Activated naive CD4-positive, alpha-beta T cell treated with anti-CD3 and anti-CD28 coated beads for 36 hours (primary cell): ENCODE measurements around the gene KLHL10. TPM values are rescaled to one million over a fixed set of nuclear protein-coding genes. Genes with fewer than 3 reads are reported as not detected.

Experiments used
- CTCF ChIA-PET: fragments of 350-600 bp; sonication (Branson Sonifier 250); formaldehyde crosslinking; loops from one replicate; lab custom pipeline; 2021; ENCODE audit warnings: antibody characterized with exemption; lab: Charles Lee
- DNase-seq: peaks from one replicate; pipeline ENCODE4 v3.0.0-alpha.2; 2020
- H3K27ac Mint-ChIP-seq: one replicate; pipeline ENCODE4 v1.8.0; 2021; ENCODE audit warnings: mild to moderate bottlenecking, mixed read lengths
- H3K27me3 Mint-ChIP-seq: one replicate; pipeline ENCODE4 v1.8.0; 2021; ENCODE audit warnings: low read depth, mixed read lengths
- H3K36me3 Mint-ChIP-seq: one replicate; pipeline ENCODE4 v1.8.0; 2021; ENCODE audit warnings: low read depth, mixed read lengths
- H3K4me1 Mint-ChIP-seq: one replicate; pipeline ENCODE4 v1.8.0; 2021; ENCODE audit warnings: low read depth, mixed read lengths
- H3K4me3 Mint-ChIP-seq: one replicate; pipeline ENCODE4 v1.8.0; 2021; ENCODE audit warnings: mild to moderate bottlenecking, moderate library complexity, mixed read lengths
- H3K9me3 Mint-ChIP-seq: one replicate; pipeline ENCODE4 v1.8.0; 2021; ENCODE audit warnings: mixed read lengths
- intact Hi-C: fragments of 100-400 bp; cut with micrococcal nuclease; formaldehyde crosslinking; loops from one replicate; pipeline ENCODE4 v1.15.1; 2023
- total RNA-seq, 2 experiments: library from RNA; stranded (reverse); gene quantifications; one replicate each; pipeline ENCODE4 v1.2.3, GENCODE V29; 2021

KLHL10 gene
- total RNA-seq, 2 experiments from 2014 or later, result not detected

DNA sequence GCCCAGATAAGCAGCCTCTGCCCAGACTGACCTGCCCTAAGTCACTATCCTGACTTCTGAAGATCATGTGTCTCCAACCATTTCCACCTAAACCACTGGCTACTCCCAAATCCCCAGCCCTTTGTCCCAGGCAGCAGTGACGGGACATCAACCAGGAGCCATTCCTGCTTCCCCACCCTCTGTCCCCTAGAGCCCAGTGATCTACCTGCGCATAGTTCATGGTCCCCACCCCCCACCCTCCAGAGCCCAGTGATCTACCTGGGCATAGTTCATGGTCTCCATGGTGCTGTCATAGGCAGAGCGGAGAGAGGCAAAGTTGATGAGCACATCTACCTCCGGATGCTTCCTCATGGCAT lies 54.4 kb downstream of the KLHL10 start:
- no peak overlapping the region for H3K27ac Mint-ChIP-seq
- intact Hi-C loops, result no loop called here
- no peaks in the 10 kb centered on the region for H3K27me3 Mint-ChIP-seq
- H3K9me3 Mint-ChIP-seq, result no peaks in the 10 kb centered on the region
- CTCF ChIA-PET, result no interaction called here
- DNase-seq, result no peak
- no peaks in the 10 kb centered on the region for H3K4me1 Mint-ChIP-seq
- H3K4me3 Mint-ChIP-seq, result no peak overlapping the region
- H3K36me3 Mint-ChIP-seq, result peaks cover 41% of the 10 kb centered on the region

DNA sequence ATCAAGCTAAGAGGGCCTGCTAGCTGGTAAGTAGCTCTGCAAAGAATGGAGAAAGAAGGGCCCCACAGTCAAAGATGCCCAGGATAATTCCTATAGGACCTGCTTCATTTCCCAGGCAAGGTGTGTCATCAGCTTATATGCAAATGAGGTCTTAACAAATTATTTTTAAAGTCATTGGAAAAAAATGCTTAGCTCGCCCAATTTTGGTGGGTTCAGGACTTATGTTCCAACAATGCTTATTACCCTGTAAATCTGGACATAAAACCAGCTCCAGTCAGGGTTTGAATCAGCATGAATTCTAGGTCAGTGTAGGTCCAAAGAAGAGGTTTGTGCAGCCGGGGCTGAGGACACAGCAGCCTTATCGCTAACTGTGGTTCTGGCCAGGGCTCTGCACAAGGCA lies 55.8 kb downstream of the KLHL10 start:
- peaks cover 41% of the 10 kb centered on the region for H3K36me3 Mint-ChIP-seq
- no peak overlapping the region for H3K4me3 Mint-ChIP-seq
- no peak for DNase-seq
- no peaks in the 10 kb centered on the region for H3K9me3 Mint-ChIP-seq
- H3K4me1 Mint-ChIP-seq, result no peaks in the 10 kb centered on the region
- no peak overlapping the region for H3K27ac Mint-ChIP-seq
- H3K27me3 Mint-ChIP-seq, result no peaks in the 10 kb centered on the region
- CTCF ChIA-PET, result no interaction called here
- intact Hi-C loops, result no loop called here

DNA sequence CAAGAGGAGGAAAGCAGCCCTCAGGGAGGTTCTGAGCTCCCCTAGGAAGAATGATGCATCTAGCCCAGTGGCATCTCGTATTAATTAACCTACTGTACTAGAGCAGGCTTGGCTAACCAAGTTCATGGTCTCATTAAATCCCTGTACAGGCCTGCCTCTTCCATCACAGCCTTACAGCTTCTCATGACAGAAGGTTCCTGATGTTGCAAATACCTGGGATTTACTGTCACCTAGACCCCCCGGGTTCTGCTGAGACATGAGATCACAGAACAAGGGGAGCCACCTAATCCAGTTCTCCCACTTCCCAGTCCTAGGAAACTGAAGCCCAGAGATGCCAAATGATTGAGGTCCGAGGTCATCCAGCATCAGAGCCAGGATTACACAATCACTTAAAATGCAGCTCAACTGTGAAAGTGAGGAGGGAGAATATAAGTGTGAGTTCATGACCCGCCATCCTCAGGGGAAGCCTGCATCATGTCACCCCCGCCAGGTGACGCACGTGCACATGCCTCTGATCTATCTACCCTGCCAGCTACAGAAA lies 57.2 kb downstream of the KLHL10 start:
- Mint-ChIP-seq H3K36me3 (peaks cover 41% of the 10 kb centered on the region), H3K27ac (no peak overlapping the region), H3K4me3 (no peak overlapping the region), H3K9me3 (no peaks in the 10 kb centered on the region), H3K27me3 (no peaks in the 10 kb centered on the region), H3K4me1 (no peaks in the 10 kb centered on the region)
- intact Hi-C loops, result no loop called here
- CTCF ChIA-PET, result interaction anchor here (0.7 kb wide), 1 partner anchor 97 kb away, joined by 3 read pairs; no protein-coding TSS in a partner anchor
- DNase-seq, result no peak

DNA sequence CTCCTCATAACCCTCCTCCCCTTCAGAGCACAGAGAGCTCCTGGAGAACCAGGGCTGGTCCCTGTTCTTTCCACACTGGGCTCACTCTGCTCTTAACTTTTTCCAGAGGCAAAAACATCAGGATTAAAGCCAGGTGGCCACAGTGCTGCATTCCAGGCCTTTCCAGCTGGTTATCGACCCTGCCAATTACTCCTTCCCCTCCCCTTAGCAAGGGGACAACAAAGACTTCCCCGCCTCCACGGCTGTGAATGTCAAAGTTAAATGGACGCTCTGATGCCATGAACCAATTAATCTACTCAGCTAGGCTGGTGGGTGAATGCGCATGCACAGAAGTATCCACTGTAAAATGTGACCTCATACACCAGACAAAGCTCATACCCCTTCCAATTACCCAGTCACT lies 58.0 kb downstream of the KLHL10 start:
- Mint-ChIP-seq H3K27ac (no peak overlapping the region), H3K4me1 (no peaks in the 10 kb centered on the region), H3K27me3 (no peaks in the 10 kb centered on the region), H3K4me3 (no peak overlapping the region), H3K9me3 (no peaks in the 10 kb centered on the region), H3K36me3 (peaks cover 40% of the 10 kb centered on the region)
- CTCF ChIA-PET, result no interaction called here
- DNase-seq, result no peak
- intact Hi-C loops, result no loop called here

DNA sequence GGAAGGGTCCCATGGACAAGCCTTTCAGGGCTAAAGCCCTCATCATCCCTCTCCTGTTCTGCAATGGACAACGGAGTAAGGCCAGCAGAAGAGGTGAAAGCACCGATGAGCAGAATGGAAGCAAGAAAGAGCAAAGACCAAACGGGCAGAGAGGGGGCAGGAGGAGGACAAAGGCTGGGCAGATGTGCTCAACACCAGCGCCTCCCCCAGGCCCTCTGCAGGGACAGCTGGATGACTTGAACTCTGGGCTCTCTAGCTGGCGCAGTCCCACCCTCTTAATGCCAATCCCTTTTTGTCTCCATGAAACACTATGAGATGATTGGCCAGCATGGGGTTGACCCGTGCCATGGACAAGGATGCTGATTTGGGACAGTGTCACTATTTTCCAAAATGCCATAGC lies 59.1 kb downstream of the KLHL10 start:
- H3K27me3 Mint-ChIP-seq, result no peaks in the 10 kb centered on the region
- CTCF ChIA-PET, result no interaction called here
- no peaks in the 10 kb centered on the region for H3K9me3 Mint-ChIP-seq
- intact Hi-C loops, result no loop called here
- no peaks in the 10 kb centered on the region for H3K4me1 Mint-ChIP-seq
- no peak for DNase-seq
- H3K27ac Mint-ChIP-seq, result no peak overlapping the region
- peaks cover 48% of the 10 kb centered on the region for H3K36me3 Mint-ChIP-seq
- H3K4me3 Mint-ChIP-seq, result no peak overlapping the region

Other genes with a start within 250 kb of the KLHL10 start
- gene KRT16, start 225.1 kb upstream of the KLHL10 start, total RNA-seq, result not detected
- gene KRT17, start 213.2 kb upstream of the KLHL10 start, total RNA-seq, result not detected
- 1,000 to 10,000 TPM; 1,206 to 1,253 TPM for gene EIF1, start 148.9 kb upstream of the KLHL10 start, total RNA-seq
- not detected for gene GAST, start 125.5 kb upstream of the KLHL10 start, total RNA-seq
- not detected for gene HAP1, start 103.2 kb upstream of the KLHL10 start, total RNA-seq
- gene JUP, start 51.1 kb upstream of the KLHL10 start, total RNA-seq, result under 1 TPM; 0.27 to 0.33 TPM
- gene P3H4, start 25.9 kb upstream of the KLHL10 start, total RNA-seq, result 1 to 10 TPM; 1.2 to 1.5 TPM
- under 1 TPM in 1 of 2 experiments, not detected in 1; 0.36 TPM for gene FKBP10, start 24.8 kb upstream of the KLHL10 start, total RNA-seq
- gene NT5C3B, start 1.6 kb upstream of the KLHL10 start, total RNA-seq, result 10 to 100 TPM; 25.9 to 28.1 TPM
- 1 to 10 TPM; 8.9 to 9.6 TPM for gene KLHL11, start 27.6 kb downstream of the KLHL10 start, total RNA-seq
- 100 to 1,000 TPM; 153 to 161 TPM for gene ACLY, start 81.1 kb downstream of the KLHL10 start, total RNA-seq
- gene ODAD4, start 92.8 kb downstream of the KLHL10 start, total RNA-seq, result under 1 TPM; 0.55 to 0.79 TPM
- 10 to 100 TPM; 58.4 to 59.1 TPM for gene CNP, start 129.0 kb downstream of the KLHL10 start, total RNA-seq
- 10 to 100 TPM; 74.5 to 76.3 TPM for gene DNAJC7, start 179.6 kb downstream of the KLHL10 start, total RNA-seq
- gene NKIRAS2, start 182.3 kb downstream of the KLHL10 start, total RNA-seq, result 10 to 100 TPM; 12.4 to 13.2 TPM
- under 1 TPM; 0.20 to 0.31 TPM for gene C17orf113, start 212.8 kb downstream of the KLHL10 start, total RNA-seq